ENCODE measurements around the gene MRPL33. TPM values are rescaled to one million over a fixed set of nuclear protein-coding genes. Genes with fewer than 3 reads are reported as not detected.
A peak's percentile ranks its signal among the peaks of the same experiment; 100 is the strongest.

Gene MRPL33
- total and polyA plus RNA-seq, 2 of the 13 experiments (the other 11 are each of a cell fraction or from before 2014, with no cell fraction given): 69.7 to 218 TPM

- TF ChIP-seq RBFOX2 (IDR thresholded peaks at IDR 0.05; ENCODE audit: low read depth, low read length) (peak; percentile 95), MED13 (CRISPR knock-in tag; IDR thresholded peaks at IDR 0.05) (no peak), ZNF280D (CRISPR knock-in tag; IDR thresholded peaks at IDR 0.05) (peak; percentile 59; the same call in 1 of the 2 replicates), ZNF253 (CRISPR knock-in tag; IDR thresholded peaks at IDR 0.05; ENCODE audit: borderline replicate concordance) (no peak), ZSCAN5A (CRISPR knock-in tag; IDR thresholded peaks at IDR 0.05; ENCODE audit: borderline replicate concordance) (peak; percentile 88), MYC (CRISPR knock-in tag; IDR thresholded peaks at IDR 0.05; ENCODE audit: borderline replicate concordance) (peak; percentile 90; the same call in 1 of the 2 replicates), PTBP1 (IDR thresholded peaks at IDR 0.05; ENCODE audit: low read depth, low read length, poor library complexity, severe bottlenecking) (peak; percentile 92), MIER3 (CRISPR knock-in tag; IDR thresholded peaks at IDR 0.05; ENCODE audit: borderline replicate concordance) (peak; percentile 81), PHF21A (CRISPR knock-in tag; IDR thresholded peaks at IDR 0.05) (peak; percentile 56; the same call in 1 of the 2 replicates), SP4 (CRISPR knock-in tag; IDR thresholded peaks at IDR 0.05) (peak; percentile 86), ZNF792 (CRISPR knock-in tag; IDR thresholded peaks at IDR 0.05) (peak; percentile 68; the same call in 1 of the 2 replicates), ZFP62 (CRISPR knock-in tag; IDR thresholded peaks at IDR 0.05) (no peak), GMEB2 (CRISPR knock-in tag; IDR thresholded peaks at IDR 0.05; ENCODE audit: low read depth) (no peak), KDM5B (CRISPR knock-in tag; IDR thresholded peaks at IDR 0.05; ENCODE audit: borderline replicate concordance) (peak; percentile 91), KDM3A (CRISPR knock-in tag; IDR thresholded peaks at IDR 0.05; ENCODE audit: low read depth) (peak; percentile 85), MXI1 (IDR thresholded peaks at IDR 0.05; ENCODE audit: borderline replicate concordance, low read depth, low read length) (peak; percentile 85; the same call in 1 of the 3 replicates), ZFYVE20 (CRISPR knock-in tag; IDR thresholded peaks at IDR 0.05; ENCODE audit: borderline replicate concordance, low read depth) (no peak)
Observed at GRCh38 chr2:27771548-27772335, at the start of gene MRPL33 (continued).
